ENCODE measurements around the gene GLO1.

Gene GLO1

DNA sequence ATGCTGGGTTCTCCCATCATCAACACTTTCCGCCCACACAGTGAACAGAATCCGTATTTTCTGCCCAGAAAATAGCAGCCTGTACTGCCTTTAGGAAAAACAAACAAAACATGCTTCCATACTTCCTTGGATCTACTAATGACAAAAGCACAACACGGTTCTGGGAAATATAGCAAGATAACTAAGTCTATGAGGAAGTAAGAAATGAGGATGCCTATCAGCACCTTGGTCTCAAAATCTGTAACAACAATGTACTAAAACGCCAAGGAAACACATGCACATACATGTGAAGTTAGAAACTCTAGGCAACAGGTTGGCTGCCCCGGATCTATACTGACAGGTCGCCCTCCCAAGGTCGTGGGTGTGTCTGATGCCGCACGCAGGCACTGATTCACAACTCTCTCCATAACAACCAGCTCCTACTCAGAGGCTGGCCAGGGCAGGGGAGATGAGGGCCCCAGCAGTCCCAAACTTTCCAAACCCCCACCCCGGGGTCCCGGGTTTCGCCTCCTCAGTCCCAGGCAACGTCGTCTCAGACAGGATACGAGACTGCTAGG lies 63.9 kb downstream of the GLO1 start:
- Histone ChIP-seq H3K4me3 (ENCODE audit: low read depth, low read length) (peak overlapping the region; percentile 93), H3K9me3 (ENCODE audit: control insufficient read depth, insufficient read depth, low read depth, low read length) (no peaks in the 10 kb centered on the region), H3K27me3 (ENCODE audit: control insufficient read depth, insufficient read depth, low read length) (peaks cover 9% of the 10 kb centered on the region; the same call in 1 of the 2 replicates), H3K4me1 (ENCODE audit: control insufficient read depth, insufficient read depth, low read length) (peaks cover 11% of the 10 kb centered on the region), H3K36me3 (ENCODE audit: control insufficient read depth, insufficient read depth, low read length) (no peaks in the 10 kb centered on the region), H3K9ac (ENCODE audit: low read length) (peak overlapping the region; percentile 81), H3K27ac (ENCODE audit: low read depth, low read length) (peak overlapping the region; percentile 78; the same call in 1 of the 2 replicates)

DNA sequence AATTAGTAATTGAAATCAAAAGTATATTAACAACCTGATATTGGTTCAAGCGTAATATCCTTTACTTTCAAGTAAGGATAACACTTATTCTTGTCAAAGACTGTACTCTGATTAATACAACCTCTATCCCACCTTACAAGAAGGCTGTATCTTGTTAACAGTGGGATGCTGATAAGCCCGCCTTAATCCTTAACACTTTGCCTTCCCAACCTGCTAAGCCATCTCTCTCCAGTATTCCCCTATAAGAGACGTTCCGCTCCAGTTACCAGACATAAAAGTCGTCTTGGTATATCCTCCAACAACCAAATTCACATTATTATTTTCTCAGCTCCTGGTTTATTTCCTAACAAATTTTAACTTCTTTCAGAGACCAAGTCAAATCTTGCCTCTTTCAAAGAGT lies 65.2 kb downstream of the GLO1 start:
- Histone ChIP-seq H3K9ac (ENCODE audit: low read length) (no peak overlapping the region), H3K4me3 (ENCODE audit: low read depth, low read length) (no peak overlapping the region), H3K27ac (ENCODE audit: low read depth, low read length) (no peak overlapping the region), H3K27me3 (ENCODE audit: control insufficient read depth, insufficient read depth, low read length) (peaks cover 9% of the 10 kb centered on the region; the same call in 1 of the 2 replicates), H3K9me3 (ENCODE audit: control insufficient read depth, insufficient read depth, low read depth, low read length) (no peaks in the 10 kb centered on the region), H3K4me1 (ENCODE audit: control insufficient read depth, insufficient read depth, low read length) (peaks cover 11% of the 10 kb centered on the region), H3K36me3 (ENCODE audit: control insufficient read depth, insufficient read depth, low read length) (no peaks in the 10 kb centered on the region)

DNA sequence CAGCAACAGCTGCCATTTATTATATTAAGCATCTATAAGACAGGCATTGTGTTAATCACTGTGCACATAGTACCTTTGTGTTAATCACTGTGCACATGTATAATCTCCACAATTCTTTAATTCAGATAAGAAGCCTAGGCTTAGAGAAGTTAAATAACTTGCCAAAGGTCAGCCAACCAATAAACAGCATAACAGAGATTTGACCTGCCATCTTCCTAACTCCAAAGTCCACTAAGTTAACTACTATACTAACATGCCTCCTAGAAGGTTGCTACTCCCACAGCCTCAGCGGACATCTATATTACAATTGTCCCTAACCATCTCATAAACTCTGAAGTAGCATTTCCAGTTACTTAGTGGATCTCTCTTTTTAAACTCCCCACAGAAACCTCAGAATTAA lies 66.9 kb downstream of the GLO1 start:
- Histone ChIP-seq H3K4me1 (ENCODE audit: control insufficient read depth, insufficient read depth, low read length) (peaks cover 10% of the 10 kb centered on the region), H3K27ac (ENCODE audit: low read depth, low read length) (no peak overlapping the region), H3K9ac (ENCODE audit: low read length) (no peak overlapping the region), H3K9me3 (ENCODE audit: control insufficient read depth, insufficient read depth, low read depth, low read length) (0 out of 2 replicates have a peak, but pooled peaks cover 2% of the 10 kb centered on the region), H3K4me3 (ENCODE audit: low read depth, low read length) (no peak overlapping the region), H3K27me3 (ENCODE audit: control insufficient read depth, insufficient read depth, low read length) (peaks cover 9% of the 10 kb centered on the region; the same call in 1 of the 2 replicates), H3K36me3 (ENCODE audit: control insufficient read depth, insufficient read depth, low read length) (no peaks in the 10 kb centered on the region)

DNA sequence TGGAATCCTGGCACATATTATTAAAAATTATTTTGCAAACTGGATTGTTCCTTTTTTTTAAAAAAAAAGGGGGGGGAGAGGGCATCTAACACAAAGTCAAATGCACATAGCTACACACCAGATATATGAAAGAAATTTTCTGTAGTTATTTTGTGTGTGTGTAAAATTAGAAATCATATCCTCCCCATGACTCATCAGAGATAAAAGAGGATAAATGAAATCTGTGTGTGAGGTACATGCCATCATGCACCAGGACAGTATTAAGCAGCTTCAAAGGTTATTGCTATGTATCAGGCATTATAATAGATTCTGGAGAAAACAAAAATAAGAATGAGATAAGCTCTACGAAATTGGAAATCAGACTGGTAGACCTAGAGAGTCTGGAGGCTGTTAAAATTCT lies 68.4 kb downstream of the GLO1 start:
- 0 out of 2 replicates have a peak, but pooled peaks cover 2% of the 10 kb centered on the region for H3K9me3 ChIP-seq (ENCODE audit: control insufficient read depth, insufficient read depth, low read depth, low read length)
- no peak overlapping the region for H3K9ac ChIP-seq (ENCODE audit: low read length)
- H3K27me3 ChIP-seq (ENCODE audit: control insufficient read depth, insufficient read depth, low read length): peaks cover 9% of the 10 kb centered on the region; the same call in 1 of the 2 replicates
- no peak overlapping the region for H3K4me3 ChIP-seq (ENCODE audit: low read depth, low read length)
- H3K27ac ChIP-seq (ENCODE audit: low read depth, low read length): no peak overlapping the region
- 0 out of 2 replicates have a peak, but pooled peaks cover 4% of the 10 kb centered on the region for H3K4me1 ChIP-seq (ENCODE audit: control insufficient read depth, insufficient read depth, low read length)
- H3K36me3 ChIP-seq (ENCODE audit: control insufficient read depth, insufficient read depth, low read length): no peaks in the 10 kb centered on the region

DNA sequence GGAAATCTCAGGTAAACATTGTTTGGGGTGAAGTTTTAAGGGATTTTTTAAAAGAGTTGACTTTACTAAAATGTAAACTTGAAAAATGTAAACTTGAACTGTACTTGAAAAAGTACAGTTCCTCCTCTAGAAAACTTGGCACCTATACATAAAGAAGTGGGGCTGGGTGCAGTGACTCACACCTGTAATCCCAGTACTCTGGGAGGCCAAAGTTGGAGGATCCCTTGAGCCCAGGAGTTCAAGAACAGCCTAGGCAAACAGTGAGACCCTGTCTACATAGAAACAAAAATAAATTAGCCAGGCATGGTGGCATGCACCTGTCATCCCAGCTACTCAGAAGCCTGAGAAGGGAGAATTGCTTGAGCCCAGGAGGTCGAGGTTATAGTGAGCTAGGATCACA lies 70.5 kb downstream of the GLO1 start:
- H3K9ac ChIP-seq (ENCODE audit: low read length): no peak overlapping the region
- H3K27me3 ChIP-seq (ENCODE audit: control insufficient read depth, insufficient read depth, low read length): no peaks in the 10 kb centered on the region
- no peak overlapping the region for H3K4me3 ChIP-seq (ENCODE audit: low read depth, low read length)
- no peaks in the 10 kb centered on the region for H3K4me1 ChIP-seq (ENCODE audit: control insufficient read depth, insufficient read depth, low read length)
- no peak overlapping the region for H3K27ac ChIP-seq (ENCODE audit: low read depth, low read length)
- 0 out of 2 replicates have a peak, but pooled peaks cover 2% of the 10 kb centered on the region for H3K9me3 ChIP-seq (ENCODE audit: control insufficient read depth, insufficient read depth, low read depth, low read length)
- no peaks in the 10 kb centered on the region for H3K36me3 ChIP-seq (ENCODE audit: control insufficient read depth, insufficient read depth, low read length)

DNA sequence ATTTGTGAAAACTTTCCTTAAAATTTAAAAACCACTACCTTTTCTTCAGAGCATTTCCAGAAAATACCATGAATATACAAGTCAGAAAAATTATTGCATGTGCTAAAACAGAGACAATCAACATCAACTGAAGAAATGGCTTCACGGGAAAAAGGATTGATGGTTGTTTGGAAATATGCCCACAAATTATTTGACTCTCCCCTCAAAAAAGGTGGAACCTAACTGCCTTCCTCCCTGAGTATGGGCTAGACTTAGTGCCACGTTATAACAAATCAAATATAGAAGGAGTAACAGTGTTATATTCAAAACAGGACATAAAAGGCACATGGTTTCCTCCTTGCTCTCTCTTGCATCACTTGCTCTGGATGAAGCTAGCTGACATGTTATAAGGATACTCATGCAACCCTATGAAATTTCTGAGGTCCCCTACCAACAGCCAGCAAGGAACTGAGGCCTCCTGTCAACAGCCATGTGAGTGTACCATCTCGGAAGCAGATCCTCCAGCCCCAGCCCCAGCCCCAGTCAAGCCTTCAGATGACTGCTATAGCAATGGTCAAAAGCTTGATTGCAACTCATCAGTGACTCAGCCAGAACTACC lies 71.7 kb downstream of the GLO1 start:
- Histone ChIP-seq H3K27ac (ENCODE audit: low read depth, low read length) (no peak overlapping the region), H3K9ac (ENCODE audit: low read length) (no peak overlapping the region)

More for the DNA sequence above, 71.7 kb downstream of the GLO1 start:
- H3K4me3 ChIP-seq (ENCODE audit: low read depth, low read length): no peak overlapping the region
- H3K4me1 ChIP-seq (ENCODE audit: control insufficient read depth, insufficient read depth, low read length): no peaks in the 10 kb centered on the region
- no peaks in the 10 kb centered on the region for H3K27me3 ChIP-seq (ENCODE audit: control insufficient read depth, insufficient read depth, low read length)
- no peaks in the 10 kb centered on the region for H3K36me3 ChIP-seq (ENCODE audit: control insufficient read depth, insufficient read depth, low read length)
- H3K9me3 ChIP-seq (ENCODE audit: control insufficient read depth, insufficient read depth, low read depth, low read length): 0 out of 2 replicates have a peak, but pooled peaks cover 2% of the 10 kb centered on the region

All from HUES6 (cell line).